ENCODE results near the gene TNXB. TPM values are rescaled to one million over a fixed set of nuclear protein-coding genes. Genes with fewer than 3 reads are reported as not detected.

The TNXB gene
- total and polyA plus RNA-seq, 9 of the 15 experiments (the other 6 are each of a cell fraction or from before 2014, with no cell fraction given) = 0.14 to 28.1 (median 12.4) TPM

DNA sequence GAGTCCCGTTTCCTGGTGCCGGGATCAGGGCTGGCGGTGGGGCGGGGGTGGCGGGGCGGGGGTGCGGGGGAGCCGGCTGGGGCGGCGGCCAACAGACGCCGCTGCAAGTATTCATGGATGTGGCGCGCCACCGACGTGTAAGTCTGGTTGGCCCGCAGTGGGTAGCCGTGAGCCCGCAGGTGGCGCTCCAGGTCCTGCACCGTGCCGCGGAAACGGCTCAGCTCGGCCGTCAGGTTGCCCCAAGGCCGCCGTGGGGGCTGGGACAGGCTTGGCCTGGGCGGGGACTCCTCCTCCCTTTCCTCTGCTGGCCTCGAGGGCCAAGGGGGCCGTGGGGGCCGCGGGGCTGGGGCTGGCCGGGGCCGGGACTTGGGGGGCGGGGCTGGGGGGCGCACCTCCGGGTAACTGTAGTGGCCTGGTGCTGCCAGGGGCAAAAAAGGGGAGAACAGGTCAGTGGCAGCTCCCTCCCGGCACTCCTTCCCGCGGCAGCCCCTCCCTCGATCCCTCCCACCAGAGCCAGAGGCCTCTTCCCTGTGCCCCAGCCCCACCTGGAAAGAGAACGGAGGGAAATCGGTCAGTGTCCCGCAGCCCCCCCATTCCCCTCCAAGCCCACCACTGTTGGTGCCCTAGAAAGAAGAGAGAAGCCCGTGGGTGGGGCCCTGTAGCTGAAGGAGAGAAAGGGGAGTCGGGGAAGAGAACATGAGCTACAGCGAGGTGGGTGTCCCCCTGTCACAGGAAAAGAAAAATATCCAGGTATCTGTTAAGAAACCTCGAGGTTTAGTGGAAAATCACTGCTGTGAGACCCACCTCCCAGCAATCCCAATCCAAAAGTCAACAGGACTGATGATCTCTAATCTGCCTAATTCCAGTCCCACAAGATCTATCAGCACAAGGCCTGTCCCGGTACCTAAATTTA is 21.3 kb downstream of the TNXB start (continued):
- no peak for TF ChIP-seq PRPF4 (IDR thresholded peaks at IDR 0.05; ENCODE audit: insufficient read depth, low read depth, low read length, poor library complexity, severe bottlenecking)
- TF ChIP-seq NELFE (IDR thresholded peaks at IDR 0.05; ENCODE audit: insufficient read depth, insufficient read length) = no peak
- no peak for TF ChIP-seq POLR3G (IDR thresholded peaks at IDR 0.05; ENCODE audit: extremely low read depth, insufficient read length, insufficient replicate concordance)
- no peak for TF ChIP-seq NR1H2 (CRISPR knock-in tag; IDR thresholded peaks at IDR 0.05)
- TF ChIP-seq, protein P1, sequence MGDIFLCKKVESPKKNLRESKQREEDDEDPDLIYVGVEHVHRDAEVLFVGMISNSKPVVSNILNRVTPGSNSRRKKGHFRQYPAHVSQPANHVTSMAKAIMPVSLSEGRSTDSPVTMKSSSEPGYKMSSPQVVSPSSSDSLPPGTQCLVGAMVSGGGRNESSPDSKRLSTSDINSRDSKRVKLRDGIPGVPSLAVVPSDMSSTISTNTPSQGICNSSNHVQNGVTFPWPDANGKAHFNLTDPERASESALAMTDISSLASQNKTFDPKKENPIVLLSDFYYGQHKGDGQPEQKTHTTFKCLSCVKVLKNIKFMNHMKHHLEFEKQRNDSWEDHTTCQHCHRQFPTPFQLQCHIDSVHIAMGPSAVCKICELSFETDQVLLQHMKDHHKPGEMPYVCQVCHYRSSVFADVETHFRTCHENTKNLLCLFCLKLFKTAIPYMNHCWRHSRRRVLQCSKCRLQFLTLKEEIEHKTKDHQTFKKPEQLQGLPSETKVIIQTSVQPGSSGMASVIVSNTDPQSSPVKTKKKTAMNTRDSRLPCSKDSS (IDR thresholded peaks at IDR 0.05; ENCODE audit: low read depth, partially characterized antibody) = no peak
- no peak for TF ChIP-seq FUS (optimal IDR thresholded peaks at IDR 0.05; ENCODE audit: low read depth, low read length)
- TF ChIP-seq, protein P2, sequence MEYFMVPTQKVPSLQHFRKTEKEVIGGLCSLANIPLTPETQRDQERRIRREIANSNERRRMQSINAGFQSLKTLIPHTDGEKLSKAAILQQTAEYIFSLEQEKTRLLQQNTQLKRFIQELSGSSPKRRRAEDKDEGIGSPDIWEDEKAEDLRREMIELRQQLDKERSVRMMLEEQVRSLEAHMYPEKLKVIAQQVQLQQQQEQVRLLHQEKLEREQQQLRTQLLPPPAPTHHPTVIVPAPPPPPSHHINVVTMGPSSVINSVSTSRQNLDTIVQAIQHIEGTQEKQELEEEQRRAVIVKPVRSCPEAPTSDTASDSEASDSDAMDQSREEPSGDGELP (CRISPR knock-in tag; IDR thresholded peaks at IDR 0.05; ENCODE audit: borderline replicate concordance) = peak; percentile 63; the same call in 1 of the 2 replicates
- peak; percentile 52; the same call in 1 of the 2 replicates for TF ChIP-seq POLR2G (IDR thresholded peaks at IDR 0.05; ENCODE audit: low read depth, low read length)
- TF ChIP-seq, protein P3, sequence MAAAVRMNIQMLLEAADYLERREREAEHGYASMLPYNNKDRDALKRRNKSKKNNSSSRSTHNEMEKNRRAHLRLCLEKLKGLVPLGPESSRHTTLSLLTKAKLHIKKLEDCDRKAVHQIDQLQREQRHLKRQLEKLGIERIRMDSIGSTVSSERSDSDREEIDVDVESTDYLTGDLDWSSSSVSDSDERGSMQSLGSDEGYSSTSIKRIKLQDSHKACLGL (CRISPR knock-in tag; IDR thresholded peaks at IDR 0.05; ENCODE audit: borderline replicate concordance, poor library complexity, severe bottlenecking) = no peak
- TF ChIP-seq TBP (optimal IDR thresholded peaks at IDR 0.05; ENCODE audit: low read depth, low read length) = peak; percentile 16
- no peak for TF ChIP-seq ILF3 (IDR thresholded peaks at IDR 0.05; ENCODE audit: borderline replicate concordance)
- no peak for TF ChIP-seq MBD2 (IDR thresholded peaks at IDR 0.05; ENCODE audit: borderline replicate concordance, low read depth)
- peak in 1 of 2 experiments; percentile 93; a peak in 3 of 4 replicates for TF ChIP-seq MAZ (CRISPR knock-in tag; conservative IDR thresholded peaks at IDR 0.05 in 1 of 2, IDR thresholded peaks at IDR 0.05 in 1 of 2)
- TF ChIP-seq, protein P4, sequence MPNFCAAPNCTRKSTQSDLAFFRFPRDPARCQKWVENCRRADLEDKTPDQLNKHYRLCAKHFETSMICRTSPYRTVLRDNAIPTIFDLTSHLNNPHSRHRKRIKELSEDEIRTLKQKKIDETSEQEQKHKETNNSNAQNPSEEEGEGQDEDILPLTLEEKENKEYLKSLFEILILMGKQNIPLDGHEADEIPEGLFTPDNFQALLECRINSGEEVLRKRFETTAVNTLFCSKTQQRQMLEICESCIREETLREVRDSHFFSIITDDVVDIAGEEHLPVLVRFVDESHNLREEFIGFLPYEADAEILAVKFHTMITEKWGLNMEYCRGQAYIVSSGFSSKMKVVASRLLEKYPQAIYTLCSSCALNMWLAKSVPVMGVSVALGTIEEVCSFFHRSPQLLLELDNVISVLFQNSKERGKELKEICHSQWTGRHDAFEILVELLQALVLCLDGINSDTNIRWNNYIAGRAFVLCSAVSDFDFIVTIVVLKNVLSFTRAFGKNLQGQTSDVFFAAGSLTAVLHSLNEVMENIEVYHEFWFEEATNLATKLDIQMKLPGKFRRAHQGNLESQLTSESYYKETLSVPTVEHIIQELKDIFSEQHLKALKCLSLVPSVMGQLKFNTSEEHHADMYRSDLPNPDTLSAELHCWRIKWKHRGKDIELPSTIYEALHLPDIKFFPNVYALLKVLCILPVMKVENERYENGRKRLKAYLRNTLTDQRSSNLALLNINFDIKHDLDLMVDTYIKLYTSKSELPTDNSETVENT (CRISPR knock-in tag; IDR thresholded peaks at IDR 0.05) = no peak
- no peak for TF ChIP-seq NR4A1 (CRISPR knock-in tag; IDR thresholded peaks at IDR 0.05)
- no peak for TF ChIP-seq NR4A1 (tag; IDR thresholded peaks at IDR 0.05)
- peak; percentile 60 for TF ChIP-seq NCOA6 (IDR thresholded peaks at IDR 0.05)
- no peak; the same call in 1 of the 2 replicates for TF ChIP-seq ZFX (CRISPR knock-in tag; IDR thresholded peaks at IDR 0.05)
- TF ChIP-seq, protein P5, sequence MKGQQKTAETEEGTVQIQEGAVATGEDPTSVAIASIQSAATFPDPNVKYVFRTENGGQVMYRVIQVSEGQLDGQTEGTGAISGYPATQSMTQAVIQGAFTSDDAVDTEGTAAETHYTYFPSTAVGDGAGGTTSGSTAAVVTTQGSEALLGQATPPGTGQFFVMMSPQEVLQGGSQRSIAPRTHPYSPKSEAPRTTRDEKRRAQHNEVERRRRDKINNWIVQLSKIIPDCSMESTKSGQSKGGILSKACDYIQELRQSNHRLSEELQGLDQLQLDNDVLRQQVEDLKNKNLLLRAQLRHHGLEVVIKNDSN (CRISPR knock-in tag; IDR thresholded peaks at IDR 0.05) = no peak
- no peak for TF ChIP-seq POLR2B (IDR thresholded peaks at IDR 0.05; ENCODE audit: low read depth, partially characterized antibody)

Measured in K562 (cell line).